GM19239 (cell line): ENCODE results near the gene GOLPH3.
"Not testable (repeated sequence)": the region's sequence is repeated elsewhere in the genome, so short reads cannot be mapped to it uniquely, and the experiment has no call there.

Experiments used
- DNase-seq: peaks from one replicate; pipeline ENCODE4 v3.0.0; 2011; ENCODE audit warnings: low spot score; ENCODE audit not compliant: insufficient read length
- FAIRE-seq: peaks from 2 replicates; lab custom pipeline; 2011; peaks lifted over from hg19 to GRCh38; lab: Jason Lieb, UNC

Gene GOLPH3

DNA sequence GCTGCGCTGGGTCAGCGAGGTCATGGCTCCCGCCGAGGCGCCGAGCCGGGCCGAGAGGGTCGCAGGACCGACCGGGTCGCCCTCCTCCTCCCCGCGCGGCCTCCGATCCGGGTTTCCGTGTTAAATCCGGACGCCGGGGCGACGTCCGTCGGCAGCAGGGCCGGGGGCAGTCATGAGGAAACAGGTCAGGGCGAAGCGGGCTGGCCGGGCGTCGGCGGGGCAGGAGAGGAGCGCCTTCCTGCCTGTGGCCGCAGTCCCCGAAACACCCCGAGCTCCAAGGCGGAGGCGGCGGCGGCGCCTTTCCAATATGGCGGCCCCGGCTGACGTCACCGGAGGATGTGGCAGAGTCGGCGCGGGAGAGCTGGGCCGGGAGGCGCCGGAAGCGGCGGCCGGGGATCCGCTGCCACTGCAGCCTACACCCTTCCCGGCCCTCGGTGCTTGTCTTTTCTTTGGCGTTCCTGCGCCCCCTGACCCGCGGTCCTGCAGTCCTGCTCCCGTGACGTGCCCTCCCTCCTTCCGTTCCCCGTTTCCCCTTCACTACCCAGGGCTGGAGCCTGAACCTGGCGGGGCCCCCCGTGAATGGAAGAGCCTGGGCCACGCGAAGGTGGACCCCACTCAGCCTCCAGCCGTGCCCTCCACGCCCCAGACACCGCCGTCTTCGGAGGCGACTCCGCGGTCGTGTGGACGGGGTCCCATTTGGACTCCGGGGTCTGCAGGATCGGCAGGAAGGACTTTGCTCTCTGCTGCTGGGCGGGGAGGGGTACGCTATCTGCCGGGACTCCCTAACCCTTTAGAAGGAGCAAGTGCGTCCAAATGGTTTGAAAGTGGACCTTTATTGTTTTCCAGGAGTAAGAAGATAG, at the start of gene GOLPH3:
Gene GOLPH3 (minus strand): TSS at position 309 of the 860 bp plus-strand sequence. CDS start 285 bp downstream, at position 24.
- peak; percentile 87 for DNase-seq
- peak; percentile 66 for FAIRE-seq

DNA sequence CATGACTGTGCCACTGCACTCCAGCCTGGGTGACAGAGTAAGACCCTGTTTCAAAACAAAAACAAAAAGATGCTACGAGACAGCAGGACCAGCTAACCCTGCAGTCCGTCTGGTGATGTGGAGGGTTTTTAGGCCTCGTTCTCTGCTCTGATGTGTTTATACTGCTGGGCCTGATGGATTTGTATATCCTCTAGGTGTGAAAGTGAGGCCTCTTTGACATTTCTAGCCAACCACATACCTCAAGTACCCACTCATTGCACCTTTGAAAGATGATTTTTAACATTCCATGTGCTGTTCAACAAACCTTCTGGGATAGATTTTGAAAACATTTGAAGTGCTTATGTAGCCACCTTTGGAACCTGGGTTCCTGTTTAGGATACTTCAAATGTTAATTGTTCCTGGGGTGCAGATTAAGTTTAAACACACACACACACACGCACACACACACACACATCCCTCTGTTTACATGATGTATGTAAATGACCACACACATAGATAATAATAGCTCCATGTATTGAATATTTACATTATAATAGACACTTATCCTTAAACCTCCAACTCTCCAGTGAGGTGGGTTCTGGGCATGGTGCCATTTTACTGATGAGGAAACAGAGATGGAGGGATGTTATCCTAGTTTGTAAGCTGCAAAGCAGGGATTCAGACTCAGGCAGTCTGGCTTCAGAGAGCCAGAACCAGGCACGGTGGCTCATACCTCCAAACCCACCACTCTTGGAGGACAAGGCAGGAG, 48.8 kb upstream of the GOLPH3 start:
- DNase-seq (no peak), FAIRE-seq (no peak)

DNA sequence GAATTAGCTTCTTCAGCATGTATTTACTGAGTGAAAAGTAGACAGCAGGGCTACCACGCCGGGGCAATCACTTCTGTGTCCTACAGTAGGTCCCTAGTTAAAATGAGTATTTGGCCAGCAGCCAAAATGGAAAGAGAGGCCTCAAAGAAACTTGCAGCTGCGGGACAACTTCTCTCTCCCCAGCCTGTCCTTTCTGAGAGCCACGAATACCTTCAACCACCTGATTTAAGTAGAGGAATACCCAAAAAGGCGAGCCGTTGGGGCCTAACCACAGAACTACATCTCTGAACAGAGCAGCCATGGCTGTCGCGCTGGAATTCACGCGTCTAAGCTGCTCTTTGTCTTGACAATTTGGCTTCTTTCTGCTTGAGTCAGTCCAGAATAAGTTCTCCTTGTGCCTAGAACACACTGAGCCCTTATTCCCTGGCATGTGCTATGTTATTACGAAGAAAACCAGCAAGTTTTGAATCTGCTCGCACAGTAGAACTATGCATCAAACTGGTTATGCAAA, 43.8 kb upstream of the GOLPH3 start:
- FAIRE-seq (peak; percentile 54), DNase-seq (no peak)

DNA sequence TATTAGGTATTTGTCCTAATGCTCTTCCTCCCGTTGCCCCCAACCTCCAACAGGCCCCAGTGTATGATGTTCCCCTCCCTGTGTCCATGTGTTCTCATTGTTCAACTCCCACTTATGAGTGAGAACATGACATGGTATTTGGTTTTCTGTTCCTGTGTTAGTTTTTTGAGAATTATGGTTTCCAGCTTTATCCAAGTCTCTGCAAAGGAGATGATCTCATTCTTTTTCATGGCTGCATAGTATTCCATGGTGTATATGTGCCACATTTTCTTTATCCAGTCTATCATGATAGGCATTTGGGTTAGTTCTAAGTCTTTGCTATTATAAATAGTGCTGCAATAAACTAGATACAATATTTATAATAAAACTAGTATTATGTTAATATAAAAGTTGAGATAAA, 40.2 kb upstream of the GOLPH3 start:
- FAIRE-seq, DNase-seq: not testable (repeated sequence)

DNA sequence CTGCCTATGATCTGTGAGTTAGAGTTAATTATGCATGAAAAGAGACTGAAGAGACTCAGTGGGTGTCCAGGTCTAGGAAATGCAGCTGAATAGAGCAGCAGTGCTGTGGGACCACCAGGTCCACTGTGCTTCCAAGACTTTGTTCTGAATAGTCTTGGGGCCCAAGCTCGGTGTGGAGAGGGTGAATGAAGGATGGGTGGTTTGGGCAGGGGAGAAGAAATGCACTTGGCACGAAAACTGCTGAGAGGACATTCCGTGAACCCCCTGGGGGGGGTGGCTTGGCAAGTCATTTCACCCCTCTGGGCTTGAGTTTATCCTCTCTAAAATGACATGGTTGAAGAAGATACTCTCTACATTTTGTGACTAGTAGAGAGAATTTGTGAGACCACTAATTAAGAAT, 36.0 kb upstream of the GOLPH3 start:
- peak; percentile 44 for FAIRE-seq
- no peak for DNase-seq

DNA sequence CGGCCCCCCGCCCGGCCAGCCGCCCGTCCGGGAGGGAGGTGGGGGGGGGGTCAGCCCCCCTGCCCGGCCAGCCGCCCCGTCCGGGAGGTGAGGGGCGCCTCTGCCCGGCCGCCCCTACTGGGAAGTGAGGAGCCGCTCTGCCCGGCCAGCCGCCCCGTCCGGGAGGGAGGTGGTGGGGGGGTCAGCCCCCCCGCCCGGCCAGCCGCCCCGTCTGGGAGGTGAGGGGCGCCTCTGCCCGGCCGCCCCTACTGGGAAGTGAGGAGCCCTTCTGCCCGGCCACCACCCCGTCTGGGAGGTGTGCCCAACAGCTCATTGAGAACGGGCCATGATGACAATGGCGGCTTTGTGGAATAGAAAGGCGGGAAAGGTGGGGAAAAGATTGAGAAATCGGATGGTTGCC, 34.7 kb upstream of the GOLPH3 start:
- not testable (repeated sequence) for DNase-seq, FAIRE-seq

DNA sequence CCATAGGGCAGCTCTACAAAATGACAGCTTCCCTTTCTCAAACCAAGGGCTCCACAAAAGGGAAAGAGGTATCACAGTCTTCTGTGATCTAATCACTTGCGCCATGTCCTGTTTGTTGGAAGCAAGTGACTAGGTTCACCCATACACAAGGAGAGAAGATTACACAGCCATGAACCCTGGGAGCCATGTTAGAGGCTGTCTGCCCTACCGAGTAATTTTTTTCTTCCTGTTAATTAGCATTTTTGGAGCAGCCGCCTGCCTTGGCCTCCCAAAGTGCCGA, 33.2 kb upstream of the GOLPH3 start:
- DNase-seq, result no peak
- FAIRE-seq, result no peak

DNA sequence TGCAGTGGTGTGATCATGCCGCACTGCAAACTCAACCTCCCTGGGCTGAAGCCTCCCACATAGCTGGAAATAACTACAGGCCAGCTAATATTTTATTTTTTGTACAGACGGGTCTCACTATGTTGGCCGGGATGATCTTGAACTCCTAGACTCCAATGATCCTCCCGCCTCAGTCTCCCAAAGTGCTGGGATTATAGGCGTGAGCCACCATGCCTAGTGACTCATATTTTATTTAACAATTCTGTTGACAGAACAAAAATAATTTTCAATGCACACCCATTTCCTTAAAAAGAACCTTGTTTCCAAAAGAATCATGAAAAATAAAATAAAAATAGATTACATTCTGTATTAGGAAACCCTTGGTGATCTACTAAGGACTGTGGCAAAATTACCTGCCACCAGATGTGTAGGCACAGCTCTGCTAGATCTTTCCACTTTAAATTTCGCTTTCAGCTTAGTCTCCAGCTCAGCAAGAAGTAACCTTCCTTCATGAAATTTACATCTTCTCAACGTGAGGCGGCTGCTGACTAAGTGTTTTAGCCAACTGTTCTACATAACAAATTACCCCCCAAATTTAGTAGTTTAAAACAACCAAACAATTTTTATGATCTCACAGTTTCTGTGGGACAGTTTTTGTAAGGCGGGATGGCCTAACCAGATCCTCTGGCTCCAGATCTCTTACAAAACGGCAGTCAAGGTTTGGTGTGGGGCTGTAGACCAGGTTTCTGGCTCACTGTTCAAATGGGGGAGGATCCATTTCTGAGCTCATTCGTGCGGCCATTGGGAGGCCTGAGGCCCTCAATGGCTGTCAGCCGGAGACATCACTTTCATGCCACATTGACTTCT, 32.6 kb upstream of the GOLPH3 start:
- DNase-seq, result no peak
- FAIRE-seq, result no peak

DNA sequence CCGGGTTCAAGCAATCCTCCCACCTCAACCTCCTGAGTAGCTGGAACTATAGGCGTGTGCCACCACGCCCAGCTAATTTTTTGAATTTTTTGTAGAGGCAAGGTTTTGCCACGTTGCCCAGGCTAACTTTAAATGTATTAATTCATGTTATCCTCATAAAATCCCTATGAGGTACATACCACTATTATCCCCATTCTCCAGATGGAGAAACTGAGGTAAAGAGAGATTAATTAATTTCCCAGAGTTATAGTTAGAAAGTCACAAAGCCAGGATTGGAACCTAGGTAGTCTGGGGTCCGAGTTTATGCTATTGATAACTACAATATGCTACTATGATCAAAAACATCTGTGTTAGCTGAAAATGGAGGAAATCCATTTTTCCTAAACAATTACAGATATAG, 31.9 kb upstream of the GOLPH3 start:
- DNase-seq (no peak), FAIRE-seq (no peak)

DNA sequence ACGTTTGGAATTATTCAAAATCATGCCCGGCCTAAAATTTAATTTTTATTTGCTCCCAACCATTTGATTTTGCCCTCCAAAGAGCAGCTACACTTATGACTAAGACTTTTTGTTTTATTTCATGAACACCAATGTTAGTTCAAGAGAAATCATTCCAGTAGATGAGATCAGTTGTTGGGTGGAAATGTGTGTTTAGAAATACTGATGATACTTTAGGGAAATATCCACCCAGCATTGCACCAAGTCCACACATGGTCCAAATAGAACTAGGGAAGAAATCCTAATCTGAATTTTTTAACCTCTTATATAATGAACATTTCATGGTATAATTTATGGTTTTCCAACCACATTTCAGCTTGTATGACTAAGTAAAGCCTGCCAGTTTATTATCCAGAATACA, 28.3 kb upstream of the GOLPH3 start:
- no peak for FAIRE-seq
- no peak for DNase-seq

DNA sequence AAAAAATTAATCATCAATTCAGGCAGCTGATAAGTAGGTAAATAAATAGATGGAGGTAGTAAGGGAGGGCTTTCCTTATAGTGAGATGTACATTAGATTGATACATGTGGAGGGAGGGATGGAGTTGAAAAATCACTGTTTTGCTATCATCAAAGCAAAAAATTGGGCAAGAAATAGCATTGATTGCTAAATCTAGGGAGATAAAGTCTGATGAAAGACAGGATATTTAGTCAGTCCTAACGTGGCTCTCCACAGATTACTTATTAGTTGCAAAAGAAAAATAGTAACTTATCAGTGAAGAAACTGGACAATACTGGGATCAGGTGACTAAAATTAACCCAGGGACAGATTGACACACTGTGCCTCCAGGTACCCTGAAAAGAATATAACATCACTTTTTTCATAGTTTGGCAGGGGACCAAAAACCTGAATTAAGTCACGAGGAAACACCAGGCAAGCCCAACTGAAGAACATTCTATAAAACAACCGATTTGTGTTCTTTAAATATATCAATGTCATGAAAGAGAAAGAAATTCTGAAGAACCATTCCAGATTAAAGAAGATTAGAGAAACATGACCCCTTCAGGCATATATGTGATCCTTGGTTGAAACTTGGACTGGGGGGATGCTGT, 27.1 kb upstream of the GOLPH3 start:
- no peak for DNase-seq
- no peak for FAIRE-seq

DNA sequence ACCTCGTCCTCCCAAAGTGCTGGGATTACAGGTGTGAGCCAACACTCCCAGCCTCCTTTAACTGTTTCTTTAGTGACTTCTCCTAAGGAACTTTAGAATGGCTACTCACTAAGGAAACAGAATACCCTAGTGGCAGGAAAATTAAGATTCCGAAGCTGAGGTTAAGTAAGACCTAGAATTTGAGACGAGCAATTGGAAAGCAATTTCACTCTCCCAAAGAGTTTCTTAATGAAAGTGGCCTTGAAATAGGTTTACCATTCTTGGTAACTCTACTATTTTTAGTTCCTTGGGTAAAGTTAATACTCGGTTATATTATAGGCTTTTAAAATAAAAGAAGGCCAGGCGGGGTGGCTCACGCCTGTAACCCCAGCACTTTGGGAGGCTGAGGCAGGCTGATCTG, 22.9 kb upstream of the GOLPH3 start:
- DNase-seq (no peak), FAIRE-seq (no peak)

DNA sequence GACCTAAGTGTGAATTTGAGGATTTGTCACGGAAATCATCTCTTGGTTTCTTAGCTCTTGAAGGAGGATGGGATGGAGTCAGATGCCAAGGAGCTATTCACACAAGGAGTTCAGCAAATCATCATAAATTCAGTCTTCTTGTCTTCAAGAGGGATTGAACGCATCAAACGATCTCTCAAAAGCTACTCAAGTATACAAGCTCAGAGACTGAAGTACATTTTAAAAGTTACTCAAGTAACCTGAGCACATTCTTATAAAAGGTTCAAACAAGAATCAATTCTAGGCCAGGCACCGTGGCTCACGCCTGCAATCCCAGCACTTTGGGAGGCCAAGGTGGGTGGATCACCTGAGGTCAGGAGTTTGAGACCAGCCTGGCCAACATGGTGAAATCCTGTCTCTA, 21.1 kb upstream of the GOLPH3 start:
- FAIRE-seq, result no peak

DNA sequence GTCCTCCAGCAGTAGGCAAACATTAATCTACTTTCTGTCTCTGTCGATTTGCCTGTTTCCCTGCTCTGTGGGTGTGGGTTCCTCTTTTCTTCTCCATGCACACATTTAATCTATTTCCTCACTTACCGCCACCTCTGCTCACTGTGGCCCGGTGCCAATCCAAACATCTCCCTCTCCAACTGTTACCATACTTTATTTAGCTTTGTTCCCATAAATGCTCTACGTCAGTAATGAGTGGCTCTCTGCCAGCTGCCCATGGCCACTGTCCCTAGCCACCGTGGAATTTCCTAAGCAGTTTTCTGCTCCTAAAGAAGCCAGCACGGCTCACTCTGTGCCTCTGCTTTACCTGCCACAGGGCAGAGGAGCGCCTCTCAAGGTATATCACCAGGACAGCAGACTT, 19.5 kb upstream of the GOLPH3 start:
- DNase-seq (no peak), FAIRE-seq (peak; percentile 60)

More for the DNA sequence above, 21.1 kb upstream of the GOLPH3 start:
- DNase-seq, result no peak

DNA sequence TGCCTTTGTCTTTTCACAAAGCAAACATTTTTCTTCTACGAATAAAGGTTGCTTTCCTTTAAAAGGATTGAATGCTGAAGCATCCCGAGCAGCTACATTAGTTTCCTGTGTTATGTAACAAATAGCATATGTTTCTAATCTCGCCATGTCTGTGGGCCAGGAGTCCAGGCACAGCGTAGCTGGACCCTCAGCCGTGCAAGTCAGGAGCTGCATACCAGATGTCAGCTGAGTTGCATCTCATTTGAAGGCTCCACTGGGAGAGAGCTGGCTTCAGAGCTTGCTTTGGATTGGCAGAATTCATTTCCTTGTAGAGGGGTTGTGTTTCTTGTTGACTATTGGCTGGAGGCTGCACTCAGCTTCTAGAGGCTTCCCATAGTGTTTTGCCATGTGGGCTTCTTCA, 16.0 kb upstream of the GOLPH3 start:
- no peak for DNase-seq
- no peak for FAIRE-seq

DNA sequence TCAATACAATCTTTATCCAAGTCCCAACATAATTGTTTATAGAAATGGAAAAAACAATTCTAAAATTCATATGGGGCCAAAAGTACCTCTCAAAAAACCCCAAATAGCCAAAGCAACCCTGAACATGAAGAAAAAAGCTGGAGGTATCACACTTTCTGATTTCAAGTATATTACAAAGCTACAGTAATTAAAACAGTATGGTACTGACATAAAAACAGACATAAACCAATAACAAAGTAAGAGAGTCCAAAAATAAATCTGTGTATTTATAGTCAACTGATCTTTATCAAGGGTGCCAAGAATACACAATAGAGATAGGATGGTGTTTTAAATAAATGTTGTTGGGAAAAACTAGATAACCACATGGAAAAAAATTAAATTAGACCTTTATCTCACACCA, 13.6 kb upstream of the GOLPH3 start:
- DNase-seq (no peak), FAIRE-seq (no peak)

DNA sequence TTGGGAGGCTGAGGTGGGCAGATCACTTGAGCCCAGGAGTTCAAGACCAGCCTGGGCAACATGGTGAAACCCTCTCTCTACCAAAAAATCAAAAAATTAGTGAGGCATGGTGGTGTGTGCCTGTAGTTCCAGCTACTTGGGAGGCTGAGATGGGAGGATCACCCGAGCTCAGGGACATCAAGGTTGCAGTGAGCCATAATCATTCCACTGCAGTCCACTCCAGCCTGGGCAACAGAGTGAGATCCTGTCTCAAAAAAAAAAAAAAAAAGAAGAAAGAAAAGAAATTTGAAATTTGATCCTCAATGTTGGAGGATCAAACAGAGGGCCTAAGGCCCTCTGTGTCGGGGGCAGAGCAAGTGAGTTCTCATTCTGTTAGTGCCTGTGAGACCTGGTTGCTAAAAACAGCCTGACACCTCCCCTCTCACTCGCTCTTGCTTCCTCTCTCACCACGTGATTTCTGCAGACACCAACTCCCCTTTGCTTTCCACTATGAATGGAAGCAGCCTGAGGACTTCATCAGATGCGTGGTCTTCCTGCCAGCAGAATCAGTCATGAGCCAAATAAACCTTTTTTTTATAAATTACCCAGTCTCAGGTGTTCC, 8.4 kb upstream of the GOLPH3 start:
- FAIRE-seq (peak; percentile 11), DNase-seq (no peak)

DNA sequence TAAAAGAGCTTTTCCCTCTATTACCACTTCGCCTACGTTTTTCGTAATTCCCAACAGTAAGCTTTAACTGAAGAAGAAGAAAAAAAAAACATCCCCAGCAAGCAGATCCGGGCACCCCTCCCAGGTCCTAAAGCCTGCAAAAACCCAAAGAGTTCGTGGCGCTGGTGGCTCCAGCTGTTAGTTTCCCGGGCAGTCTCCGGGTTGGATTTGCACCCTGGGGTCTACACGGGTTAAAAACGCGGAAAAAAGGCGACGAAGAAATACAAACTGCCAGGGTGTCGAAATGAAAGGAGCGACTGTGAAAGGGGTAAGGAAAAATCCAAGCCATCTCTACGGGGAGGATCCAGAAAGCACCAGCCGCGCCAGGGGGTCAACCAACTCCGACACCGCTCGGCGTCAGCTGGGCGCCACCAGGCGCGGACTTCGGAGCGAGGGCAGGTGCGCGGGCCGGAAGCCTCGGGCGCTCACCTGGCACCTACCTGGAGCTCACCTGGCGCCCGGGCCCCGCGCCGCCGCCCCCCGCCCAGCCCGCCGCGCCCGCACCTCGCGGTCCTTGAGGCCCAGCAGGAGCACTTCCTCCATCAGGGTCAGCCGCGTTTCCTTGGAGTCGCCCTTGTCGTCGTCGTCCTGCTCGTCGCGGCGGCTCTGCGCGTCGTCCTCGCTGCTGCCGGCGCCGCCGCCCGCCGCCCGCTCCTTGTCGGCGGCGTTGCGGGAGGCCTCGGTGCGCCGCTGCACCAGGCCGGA, 680 bp downstream of the GOLPH3 start:
- peak; percentile 76 for FAIRE-seq
- DNase-seq, result peak; percentile 24

DNA sequence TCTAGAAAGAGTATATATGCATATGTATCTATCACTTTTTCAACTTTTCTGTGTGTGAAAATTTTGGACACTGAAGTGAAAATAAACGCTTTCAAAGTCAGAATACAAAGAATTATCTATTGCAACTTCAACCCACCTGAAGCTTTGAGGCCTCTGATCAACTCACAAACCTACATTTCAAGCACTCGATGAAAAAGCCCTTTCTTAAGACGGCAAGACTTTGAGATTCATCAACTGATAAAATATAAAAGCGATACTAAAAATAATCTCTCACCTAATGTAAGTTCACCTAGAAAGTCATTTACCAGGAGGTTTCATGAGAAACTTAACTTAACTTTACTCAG, 1.2 kb downstream of the GOLPH3 start:
- FAIRE-seq (peak; percentile 8), DNase-seq (no peak)
